Activated CD4-positive, alpha-beta T cell treated with anti-CD3 and anti-CD28 coated beads for 24 hours (primary cell): ENCODE data around the gene ADCYAP1R1.

Experiments
- DNase-seq, 2 donors: peaks; one replicate each; pipeline ENCODE4 v3.0.0-alpha.2; 2020; ENCODE audit warnings: low read depth in 2 of 2

Gene ADCYAP1R1

GRCh38 chr7:31106303-31107105 is 54.4 kb downstream of the ADCYAP1R1 start:
- DNase-seq = no peak

GRCh38 chr7:31107106-31108090 is 55.3 kb downstream of the ADCYAP1R1 start:
- no peak for DNase-seq

- DNase-seq = no peak
Observed at GRCh38 chr7:31108097-31108657, 56.1 kb downstream of the ADCYAP1R1 start.

- no peak for DNase-seq
Observed at GRCh38 chr7:31109751-31110150, 57.6 kb downstream of the ADCYAP1R1 start.

- DNase-seq = no peak
Observed at GRCh38 chr7:31110331-31111108, 58.4 kb downstream of the ADCYAP1R1 start.

- no peak for DNase-seq
Observed at GRCh38 chr7:31111109-31111451, 59.0 kb downstream of the ADCYAP1R1 start.

GRCh38 chr7:31113660-31114059 is 61.6 kb downstream of the ADCYAP1R1 start:
- DNase-seq = no peak

- no peak for DNase-seq
Observed at GRCh38 chr7:31114593-31115343, 62.7 kb downstream of the ADCYAP1R1 start.

- no peak for DNase-seq
Observed at GRCh38 chr7:31116615-31117014, 64.5 kb downstream of the ADCYAP1R1 start.

GRCh38 chr7:31119249-31119648 is 67.1 kb downstream of the ADCYAP1R1 start:
- no peak for DNase-seq

GRCh38 chr7:31120800-31121513 is 68.8 kb downstream of the ADCYAP1R1 start:
- DNase-seq = no peak

GRCh38 chr7:31121601-31122000 is 69.5 kb downstream of the ADCYAP1R1 start:
- no peak for DNase-seq

GRCh38 chr7:31122649-31123058 is 70.5 kb downstream of the ADCYAP1R1 start:
- DNase-seq = peak; percentile 5 to 17

GRCh38 chr7:31123321-31123720 is 71.2 kb downstream of the ADCYAP1R1 start:
- no peak for DNase-seq

- DNase-seq = no peak
Observed at GRCh38 chr7:31123726-31124125, 71.6 kb downstream of the ADCYAP1R1 start.

- DNase-seq = no peak
Observed at GRCh38 chr7:31125171-31125570, 73.1 kb downstream of the ADCYAP1R1 start.

- no peak for DNase-seq
Observed at GRCh38 chr7:31126976-31127375, 74.9 kb downstream of the ADCYAP1R1 start.

GRCh38 chr7:31129067-31129466 is 77.0 kb downstream of the ADCYAP1R1 start:
- no peak for DNase-seq

GRCh38 chr7:31133497-31133896 is 81.4 kb downstream of the ADCYAP1R1 start:
- DNase-seq = no peak
